Esophagus mucosa (tissue), 1 donor: ENCODE measurements around the gene LRRTM2. TPM values are rescaled to one million over a fixed set of nuclear protein-coding genes. Genes with fewer than 3 reads are reported as not detected.

Experiments used
- ATAC-seq: fragments of 200-7000 bp; cut with Tn5 transposase; one replicate; pipeline ENCODE4 v1.9.1; 2020
- total RNA-seq: library from RNA; stranded (reverse); gene quantifications from one replicate; pipeline ENCODE4 v1.2.4, GENCODE V29; 2023
- donor health status: DM: yes; HTN: yes; CAD: no.

Gene LRRTM2
- total RNA-seq, 1 donor from 2014 or later = 0.20 TPM

- ATAC-seq = no peak
Observed at GRCh38 chr5:138878437-138879235, 3.5 kb upstream of the LRRTM2 start.

- ATAC-seq = no peak
Observed at GRCh38 chr5:138876811-138877210, 1.7 kb upstream of the LRRTM2 start.

- ATAC-seq = no peak
Observed at GRCh38 chr5:138875946-138876345, 811 bp upstream of the LRRTM2 start.

- no peak for ATAC-seq
Observed at GRCh38 chr5:138875552-138875875, 379 bp upstream of the LRRTM2 start.

- no peak for ATAC-seq
Observed at GRCh38 chr5:138874241-138874640, 894 bp downstream of the LRRTM2 start.

GRCh38 chr5:138873466-138874221 is 1.5 kb downstream of the LRRTM2 start:
- no peak for ATAC-seq

- ATAC-seq = no peak
Observed at GRCh38 chr5:138872841-138873465, 2.2 kb downstream of the LRRTM2 start.

GRCh38 chr5:138870611-138871010 is 4.5 kb downstream of the LRRTM2 start:
- no peak for ATAC-seq

GRCh38 chr5:138869763-138870500 is 5.2 kb downstream of the LRRTM2 start:
- no peak for ATAC-seq

- ATAC-seq = no peak
Observed at GRCh38 chr5:138869038-138869437, 6.1 kb downstream of the LRRTM2 start.

- ATAC-seq = no peak
Observed at GRCh38 chr5:138867011-138867410, 8.1 kb downstream of the LRRTM2 start.

- ATAC-seq = no peak
Observed at GRCh38 chr5:138853132-138853531, 22.0 kb downstream of the LRRTM2 start.

GRCh38 chr5:138850865-138851435 is 24.2 kb downstream of the LRRTM2 start:
- peak; percentile 28 for ATAC-seq

GRCh38 chr5:138849882-138850281 is 25.3 kb downstream of the LRRTM2 start:
- no peak for ATAC-seq

- no peak for ATAC-seq
Observed at GRCh38 chr5:138849439-138849838, 25.7 kb downstream of the LRRTM2 start.

GRCh38 chr5:138844812-138845513 is 30.2 kb downstream of the LRRTM2 start:
- peak; percentile 87 for ATAC-seq

- ATAC-seq = peak; percentile 73
Observed at GRCh38 chr5:138844125-138844461, 31.0 kb downstream of the LRRTM2 start.

GRCh38 chr5:138843316-138844124 is 31.6 kb downstream of the LRRTM2 start:
- peak; percentile 17 for ATAC-seq

- ATAC-seq = no peak
Observed at GRCh38 chr5:138841531-138841930, 33.6 kb downstream of the LRRTM2 start.

- ATAC-seq = no peak
Observed at GRCh38 chr5:138840103-138840502, 35.0 kb downstream of the LRRTM2 start.

- ATAC-seq = no peak
Observed at GRCh38 chr5:138837160-138837559, 38.0 kb downstream of the LRRTM2 start.
